ENCODE results near the gene ALMS1. TPM values are rescaled to one million over a fixed set of nuclear protein-coding genes. Genes with fewer than 3 reads are reported as not detected.
"Not testable (repeated sequence)": the region's sequence is repeated elsewhere in the genome, so short reads cannot be mapped to it uniquely, and the experiment has no call there.

The ALMS1 gene
- total and polyA plus RNA-seq, 2 of the 8 experiments (the other 6 are each of a cell fraction or from before 2014, with no cell fraction given) = 21.8 to 45.6 TPM

- H2BK15ac ChIP-seq (ENCODE audit: low read length); DNase-seq (ENCODE audit: low read depth in 1 of 2, low spot score in 2 of 2); H2BK12ac ChIP-seq (ENCODE audit: low read depth, low read length); H3K56ac ChIP-seq (replicated peaks; ENCODE audit: insufficient read length, low read depth, low read length); H4K20me1 ChIP-seq (replicated peaks in 1 of 2; ENCODE audit: control insufficient read depth in 1 of 2, insufficient read depth in 2 of 2, low read length in 2 of 2); H4K5ac ChIP-seq (ENCODE audit: insufficient read length, low read depth, low read length); H3K27me3 ChIP-seq (replicated peaks in 1 of 4; ENCODE audit: control insufficient read depth in 3 of 4, extremely low read depth in 1 of 4, insufficient read depth in 3 of 4, low read length in 3 of 4); H3K9ac ChIP-seq (replicated peaks in 1 of 4; ENCODE audit: extremely low read depth in 1 of 4, low read depth in 3 of 4, low read length in 3 of 4); H3K4me1 ChIP-seq (replicated peaks in 1 of 4; ENCODE audit: control insufficient read depth in 3 of 4, insufficient read depth in 4 of 4, low read length in 3 of 4); FAIRE-seq; H2BK20ac ChIP-seq (ENCODE audit: low read length); H3K27ac ChIP-seq (ENCODE audit: low read depth, low read length); H3K4me3 ChIP-seq (ENCODE audit: extremely low read depth in 1 of 4, insufficient read depth in 2 of 4, low read depth in 3 of 4, low read length in 4 of 4); H3K79me2 ChIP-seq (ENCODE audit: control insufficient read depth in 1 of 2, insufficient read depth in 2 of 2, low read length in 2 of 2); H3K9me3 ChIP-seq (ENCODE audit: insufficient read depth in 2 of 2, low read depth in 1 of 2, low read length in 1 of 2); POLR2A ChIA-PET (ENCODE audit: partially characterized antibody); H3K4ac ChIP-seq (replicated peaks; ENCODE audit: insufficient read length, low read depth, low read length); H2BK5ac ChIP-seq (ENCODE audit: low read depth, low read length); H3K4me2 ChIP-seq (ENCODE audit: insufficient read depth in 1 of 2, low read depth in 2 of 2, low read length in 2 of 2); H2BK120ac ChIP-seq (replicated peaks; ENCODE audit: low read depth, low read length); H3K79me1 ChIP-seq (ENCODE audit: low read depth, low read length); H2AFZ ChIP-seq (ENCODE audit: low read length); H3K36me3 ChIP-seq (ENCODE audit: control insufficient read depth in 2 of 4, insufficient read depth in 4 of 4, low read length in 3 of 4); H3K23me2 ChIP-seq (ENCODE audit: low read depth, low read length); H3K23ac ChIP-seq (ENCODE audit: insufficient read length); H2AK5ac ChIP-seq (ENCODE audit: low read depth, low read length); H4K8ac ChIP-seq (ENCODE audit: extremely low read depth, insufficient read depth, low read length); H4K91ac ChIP-seq (replicated peaks; ENCODE audit: insufficient read length, low read length); H3K14ac ChIP-seq (ENCODE audit: insufficient read length); H3K18ac ChIP-seq (ENCODE audit: extremely low read depth, low read length): not testable (repeated sequence)
- CTCF ChIA-PET (ENCODE audit: partially characterized antibody) = interaction anchor here (1.1 kb wide), 1 partner anchor 10 kb away, joined by 3 read pairs; no protein-coding TSS in a partner anchor
Measured at GRCh38 chr2:73624036-73624435, 238.4 kb downstream of the ALMS1 start.

GRCh38 chr2:73624625-73625024, 239.0 kb downstream of the ALMS1 start:
- H4K91ac ChIP-seq (replicated peaks; ENCODE audit: insufficient read length, low read length); H4K20me1 ChIP-seq (replicated peaks in 1 of 2; ENCODE audit: control insufficient read depth in 1 of 2, insufficient read depth in 2 of 2, low read length in 2 of 2); H4K8ac ChIP-seq (ENCODE audit: extremely low read depth, insufficient read depth, low read length); H3K4me2 ChIP-seq (ENCODE audit: insufficient read depth in 1 of 2, low read depth in 2 of 2, low read length in 2 of 2); H2BK12ac ChIP-seq (ENCODE audit: low read depth, low read length); H3K36me3 ChIP-seq (ENCODE audit: control insufficient read depth in 2 of 4, insufficient read depth in 4 of 4, low read length in 3 of 4); H3K23me2 ChIP-seq (ENCODE audit: low read depth, low read length); H3K56ac ChIP-seq (replicated peaks; ENCODE audit: insufficient read length, low read depth, low read length); H2BK15ac ChIP-seq (ENCODE audit: low read length); H2BK5ac ChIP-seq (ENCODE audit: low read depth, low read length); H3K27me3 ChIP-seq (replicated peaks in 1 of 4; ENCODE audit: control insufficient read depth in 3 of 4, extremely low read depth in 1 of 4, insufficient read depth in 3 of 4, low read length in 3 of 4); H2AFZ ChIP-seq (ENCODE audit: low read length); H2BK20ac ChIP-seq (ENCODE audit: low read length); H2AK5ac ChIP-seq (ENCODE audit: low read depth, low read length); H3K79me2 ChIP-seq (ENCODE audit: control insufficient read depth in 1 of 2, insufficient read depth in 2 of 2, low read length in 2 of 2); H4K5ac ChIP-seq (ENCODE audit: insufficient read length, low read depth, low read length); H3K23ac ChIP-seq (ENCODE audit: insufficient read length); H3K14ac ChIP-seq (ENCODE audit: insufficient read length); H3K9ac ChIP-seq (replicated peaks in 1 of 4; ENCODE audit: extremely low read depth in 1 of 4, low read depth in 3 of 4, low read length in 3 of 4); H3K4me3 ChIP-seq (ENCODE audit: extremely low read depth in 1 of 4, insufficient read depth in 2 of 4, low read depth in 3 of 4, low read length in 4 of 4); H2BK120ac ChIP-seq (replicated peaks; ENCODE audit: low read depth, low read length); H3K27ac ChIP-seq (ENCODE audit: low read depth, low read length); H3K4me1 ChIP-seq (replicated peaks in 1 of 4; ENCODE audit: control insufficient read depth in 3 of 4, insufficient read depth in 4 of 4, low read length in 3 of 4); H3K9me3 ChIP-seq (ENCODE audit: insufficient read depth in 2 of 2, low read depth in 1 of 2, low read length in 1 of 2); H3K79me1 ChIP-seq (ENCODE audit: low read depth, low read length); POLR2A ChIA-PET (ENCODE audit: partially characterized antibody); H3K4ac ChIP-seq (replicated peaks; ENCODE audit: insufficient read length, low read depth, low read length); H3K18ac ChIP-seq (ENCODE audit: extremely low read depth, low read length); CTCF ChIA-PET (ENCODE audit: partially characterized antibody); DNase-seq (ENCODE audit: low read depth in 1 of 2, low spot score in 2 of 2): not testable (repeated sequence)
- 48% methylated on average over 4 of the region's 9 CpGs; no CpG with 5 or more reads in 1 of the 2 experiments for WGBS, 2 experiments (ENCODE audit: extremely low coverage in 1 of 2, insufficient coverage in 1 of 2, insufficient read length in 1 of 2, insufficient replicate concordance in 2 of 2, low coverage in 1 of 2, low lambda C conversion rate in 2 of 2, missing lambda C conversion rate in 1 of 2)
- FAIRE-seq = peak; percentile 57
